Panc1 (cell line): ENCODE results near the gene WNK2. TPM values are rescaled to one million over a fixed set of nuclear protein-coding genes. Genes with fewer than 3 reads are reported as not detected.

ENCODE experiments used
- ATAC-seq: fragments of 200-7000 bp; cut with Tn5 transposase; 2 replicates; pipeline ENCODE4 v1.9.1; 2020; ENCODE audit warnings: mild to moderate bottlenecking, moderate library complexity
- BruUV-seq: library from RNA; stranded (reverse); fragments of 400-500 nt; replicated peaks from 2 replicates; lab custom pipeline; 2021; lab: Mats Ljungman, UMichigan
- CTCF ChIA-PET: fragments of 300-600 bp; sonication (Branson Sonifier 250); formaldehyde crosslinking; loops from one replicate; lab custom pipeline; 2022; ENCODE audit warnings: antibody characterized with exemption; lab: Charles Lee
- POLR2A ChIA-PET: fragments of 300-600 bp; sonication (Branson Sonifier 250); formaldehyde crosslinking; loops from one replicate; lab custom pipeline; 2022; ENCODE audit warnings: antibody characterized with exemption; lab: Charles Lee
- DNase-seq: peaks from one replicate; pipeline ENCODE4 v3.0.0-alpha.2; 2010; ENCODE audit warnings: low read depth, low spot score
- H3K27ac ChIP-seq: 2 replicates; pipeline ENCODE4 v1.5.1; 2011; ENCODE audit warnings: mild to moderate bottlenecking, low read length, inconsistent platforms
- H3K27me3 ChIP-seq: fragments of 200-500 bp; sonication (Bioruptor generic); 2 replicates; pipeline ENCODE4 v1.6.0; 2014; ENCODE audit warnings: low read length, inconsistent platforms; ENCODE audit not compliant: control insufficient read depth, insufficient read depth
- H3K36me3 ChIP-seq: fragments of 200-500 bp; sonication (Bioruptor generic); 2 replicates; pipeline ENCODE4 v1.5.1; 2014; ENCODE audit warnings: inconsistent platforms, mild to moderate bottlenecking, low read length, moderate library complexity; ENCODE audit not compliant: control insufficient read depth, insufficient read depth
- H3K4me1 ChIP-seq: 2 replicates; pipeline ENCODE4 v1.5.1; 2011; ENCODE audit warnings: inconsistent platforms, mild to moderate bottlenecking, low read length, moderate library complexity; ENCODE audit not compliant: control insufficient read depth, insufficient read depth
- H3K4me3 ChIP-seq, 2 experiments: 2 replicates each; pipeline ENCODE4 v1.5.1; 2011 to 2012; ENCODE audit warnings: low read depth in 2 of 2, low read length in 2 of 2, mild to moderate bottlenecking in 2 of 2, inconsistent platforms in 1 of 2, moderate library complexity in 1 of 2
- H3K9me3 ChIP-seq: fragments of 200-500 bp; sonication (Bioruptor generic); 2 replicates; pipeline ENCODE4 v1.5.1; 2014; ENCODE audit warnings: low read depth, mild to moderate bottlenecking, inconsistent platforms, low read length, moderate library complexity; ENCODE audit not compliant: control insufficient read depth, insufficient read depth
- CTCF ChIP-seq: fragments of 450-650 bp; IDR thresholded peaks from 2 replicates; pipeline ENCODE4 v1.5.1; 2017; ENCODE audit warnings: mild to moderate bottlenecking
- POLR2AphosphoS5 ChIP-seq: IDR thresholded peaks from 2 replicates; pipeline ENCODE4 v1.6.1; 2012; ENCODE audit warnings: mild to moderate bottlenecking, low read depth, low read length, moderate library complexity
- SIN3A ChIP-seq: IDR thresholded peaks from 2 replicates; pipeline ENCODE4 v1.6.1; 2012; ENCODE audit warnings: low read depth, mild to moderate bottlenecking, low read length, moderate library complexity, borderline replicate concordance; ENCODE audit not compliant: insufficient read depth
- TCF7L2 ChIP-seq: IDR thresholded peaks from 2 replicates; pipeline ENCODE4 v1.6.1; 2011; ENCODE audit warnings: mild to moderate bottlenecking, low read depth, low read length, inconsistent platforms
- in situ Hi-C: cut with HindIII; loops from 2 replicates; pipeline ENCODE4 v1.10.0; 2016; ENCODE audit warnings: low sequenced_read_pairs, low pct_unique_long_range_greater_than_20kb
- intact Hi-C: fragments of 100-400 bp; cut with micrococcal nuclease; formaldehyde crosslinking; loops from one replicate; pipeline ENCODE4 v1.10.0; 2022; ENCODE audit not compliant: unreplicated experiment
- total RNA-seq: library from RNA; stranded (reverse); gene quantifications from one replicate; pipeline ENCODE4 v1.2.1, GENCODE V29; 2021; ENCODE audit not compliant: unreplicated experiment
- TF ChIP-seq, protein P1 (sequence below), 2 experiments: IDR thresholded peaks; 2 replicates each; pipeline ENCODE4 v1.6.1; 2011 to 2012; ENCODE audit warnings: low read depth in 2 of 2, control low read depth in 1 of 2, low read length in 1 of 2, mild to moderate bottlenecking in 1 of 2, moderate library complexity in 1 of 2; ENCODE audit not compliant: insufficient read depth in 1 of 2

Gene WNK2
- total RNA-seq, 1 experiment from 2014 or later = 13.7 TPM

DNA sequence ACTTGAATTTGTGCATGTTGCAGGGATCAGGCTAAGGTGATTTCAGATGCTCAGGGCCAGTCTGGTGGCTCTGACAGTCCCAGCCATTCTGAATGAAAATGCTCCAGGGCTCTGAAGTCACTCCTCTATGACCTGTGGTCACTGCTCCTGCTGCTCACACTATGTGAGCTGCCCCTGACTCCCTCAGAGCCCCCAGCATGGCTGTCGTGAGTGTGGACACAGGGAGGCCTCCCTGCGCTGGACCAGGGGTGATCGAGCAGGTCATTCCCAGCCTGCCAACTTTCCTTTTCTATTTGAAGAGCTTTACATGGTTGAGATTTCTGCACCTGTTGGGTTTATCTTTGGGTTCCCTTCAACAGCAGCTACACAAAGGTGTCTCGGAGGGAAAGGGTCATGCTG, 74.5 kb downstream of the WNK2 start:
- BruUV-seq = no TSS peak
- Histone ChIP-seq H3K27ac (no peak overlapping the region), H3K9me3 (no peaks in the 10 kb centered on the region), H3K4me1 (no peaks in the 10 kb centered on the region), H3K4me3 (no peak overlapping the region), H3K27me3 (no peaks in the 10 kb centered on the region), H3K36me3 (no peaks in the 10 kb centered on the region)
- DNase-seq = no peak
- TF ChIP-seq SIN3A = no peak
- TF ChIP-seq, protein P1, sequence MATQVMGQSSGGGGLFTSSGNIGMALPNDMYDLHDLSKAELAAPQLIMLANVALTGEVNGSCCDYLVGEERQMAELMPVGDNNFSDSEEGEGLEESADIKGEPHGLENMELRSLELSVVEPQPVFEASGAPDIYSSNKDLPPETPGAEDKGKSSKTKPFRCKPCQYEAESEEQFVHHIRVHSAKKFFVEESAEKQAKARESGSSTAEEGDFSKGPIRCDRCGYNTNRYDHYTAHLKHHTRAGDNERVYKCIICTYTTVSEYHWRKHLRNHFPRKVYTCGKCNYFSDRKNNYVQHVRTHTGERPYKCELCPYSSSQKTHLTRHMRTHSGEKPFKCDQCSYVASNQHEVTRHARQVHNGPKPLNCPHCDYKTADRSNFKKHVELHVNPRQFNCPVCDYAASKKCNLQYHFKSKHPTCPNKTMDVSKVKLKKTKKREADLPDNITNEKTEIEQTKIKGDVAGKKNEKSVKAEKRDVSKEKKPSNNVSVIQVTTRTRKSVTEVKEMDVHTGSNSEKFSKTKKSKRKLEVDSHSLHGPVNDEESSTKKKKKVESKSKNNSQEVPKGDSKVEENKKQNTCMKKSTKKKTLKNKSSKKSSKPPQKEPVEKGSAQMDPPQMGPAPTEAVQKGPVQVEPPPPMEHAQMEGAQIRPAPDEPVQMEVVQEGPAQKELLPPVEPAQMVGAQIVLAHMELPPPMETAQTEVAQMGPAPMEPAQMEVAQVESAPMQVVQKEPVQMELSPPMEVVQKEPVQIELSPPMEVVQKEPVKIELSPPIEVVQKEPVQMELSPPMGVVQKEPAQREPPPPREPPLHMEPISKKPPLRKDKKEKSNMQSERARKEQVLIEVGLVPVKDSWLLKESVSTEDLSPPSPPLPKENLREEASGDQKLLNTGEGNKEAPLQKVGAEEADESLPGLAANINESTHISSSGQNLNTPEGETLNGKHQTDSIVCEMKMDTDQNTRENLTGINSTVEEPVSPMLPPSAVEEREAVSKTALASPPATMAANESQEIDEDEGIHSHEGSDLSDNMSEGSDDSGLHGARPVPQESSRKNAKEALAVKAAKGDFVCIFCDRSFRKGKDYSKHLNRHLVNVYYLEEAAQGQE (IDR thresholded peaks at IDR 0.05; ENCODE audit: insufficient read depth in 1 of 2, low read depth in 2 of 2, low read length in 1 of 2) = no peak
- TF ChIP-seq TCF7L2 = no peak
- no peak for TF ChIP-seq POLR2AphosphoS5
- no peak for TF ChIP-seq CTCF
- no peak for ATAC-seq
- in situ Hi-C loops = no loop called here
- ChIA-PET POLR2A (no interaction called here), CTCF (no interaction called here)
- intact Hi-C loops = no loop called here

- DNase-seq (no peak), ATAC-seq (no peak)
- intact Hi-C loops = no loop called here
- no peak overlapping the region for H3K27ac ChIP-seq
- in situ Hi-C loops = no loop called here
- no TSS peak for BruUV-seq
- CTCF ChIA-PET = no interaction called here
- H3K27me3 ChIP-seq = no peaks in the 10 kb centered on the region
- POLR2A ChIA-PET = interaction anchor here (0.7 kb wide), 1 partner anchor 203 kb away, joined by 18 read pairs; no protein-coding TSS in a partner anchor
- H3K9me3 ChIP-seq = no peaks in the 10 kb centered on the region
- no peaks in the 10 kb centered on the region for H3K4me1 ChIP-seq
- no peaks in the 10 kb centered on the region for H3K36me3 ChIP-seq
- TF ChIP-seq POLR2AphosphoS5 = no peak
- TF ChIP-seq, protein P1 (IDR thresholded peaks at IDR 0.05; ENCODE audit: insufficient read depth in 1 of 2, low read depth in 2 of 2, low read length in 1 of 2) = no peak
- TF ChIP-seq TCF7L2 = no peak
- TF ChIP-seq CTCF = no peak
- no peak for TF ChIP-seq SIN3A
- no peak overlapping the region for H3K4me3 ChIP-seq
Observed at GRCh38 chr9:93258818-93259489, 75.0 kb downstream of the WNK2 start.
